Measurements from ENCODE around the gene MAST4. TPM values are rescaled to one million over a fixed set of nuclear protein-coding genes. Genes with fewer than 3 reads are reported as not detected.

MAST4 gene
- total and polyA plus RNA-seq, 2 donors (not counting 1 experiment from before 2014, with no cell fraction given): 2.5 to 57.1 TPM

GRCh38 chr5:67093279-67093678 lies 497.1 kb downstream of the MAST4 start:
- no CpG with 5 or more reads among the region's 1 CpG for WGBS (ENCODE audit: insufficient coverage)
- no peaks in the 10 kb centered on the region for H3K79me2 ChIP-seq (ENCODE audit: control insufficient read depth, insufficient read depth, low read length)
- no peak overlapping the region for H3K27ac ChIP-seq (ENCODE audit: low read length in 2 of 2)
- Mint-ChIP-seq H3K27ac (no peak overlapping the region), H3K4me1 (no peaks in the 10 kb centered on the region), H3K4me3 (no peak overlapping the region), H3K27me3 (no peaks in the 10 kb centered on the region), H3K9me3 (ENCODE audit: insufficient read depth) (no peaks in the 10 kb centered on the region)
- H3K36me3 ChIP-seq (replicated peaks in 1 of 2; ENCODE audit: control extremely low read depth in 1 of 2, control insufficient read depth in 1 of 2, extremely low read depth in 1 of 2, insufficient read depth in 2 of 2, low read length in 1 of 2): no peaks in the 10 kb centered on the region
- no peaks in the 10 kb centered on the region for H4K20me1 ChIP-seq (ENCODE audit: control insufficient read depth, insufficient read depth, low read length, poor library complexity, severe bottlenecking)
- no peaks in the 10 kb centered on the region for H3K4me1 ChIP-seq (ENCODE audit: control insufficient read depth in 2 of 2, insufficient read depth in 2 of 2, low read length in 2 of 2)
- no peak overlapping the region for H3K4me3 ChIP-seq (ENCODE audit: control extremely low read depth in 1 of 5, extremely low read depth in 1 of 5, insufficient read depth in 1 of 5, low read depth in 2 of 5, low read length in 4 of 5)
- H3K9me3 ChIP-seq (ENCODE audit: control extremely low read depth in 1 of 3, control insufficient read depth in 2 of 3, insufficient read depth in 1 of 3, low read length in 2 of 3): no peaks in the 10 kb centered on the region
- intact Hi-C loops (cut with micrococcal nuclease): no loop called here
- H3K4me2 ChIP-seq (replicated peaks; ENCODE audit: low read depth, low read length, poor library complexity, severe bottlenecking): no peak overlapping the region
- DNase-seq (no peak), ATAC-seq (ENCODE audit: low read depth) (no peak)
- H3K27me3 ChIP-seq (replicated peaks in 1 of 4; ENCODE audit: control extremely low read depth in 1 of 4, control insufficient read depth in 3 of 4, insufficient read depth in 4 of 4, low read length in 3 of 4): no peaks in the 10 kb centered on the region
- H2AFZ ChIP-seq (ENCODE audit: insufficient read depth, low read depth, low read length, poor library complexity, severe bottlenecking): no peak overlapping the region
- no peak for TF ChIP-seq EZH2 (IDR thresholded peaks at IDR 0.05; ENCODE audit: borderline replicate concordance, insufficient read depth, low read depth, low read length, poor library complexity, severe bottlenecking)
- TF ChIP-seq, protein P1, sequence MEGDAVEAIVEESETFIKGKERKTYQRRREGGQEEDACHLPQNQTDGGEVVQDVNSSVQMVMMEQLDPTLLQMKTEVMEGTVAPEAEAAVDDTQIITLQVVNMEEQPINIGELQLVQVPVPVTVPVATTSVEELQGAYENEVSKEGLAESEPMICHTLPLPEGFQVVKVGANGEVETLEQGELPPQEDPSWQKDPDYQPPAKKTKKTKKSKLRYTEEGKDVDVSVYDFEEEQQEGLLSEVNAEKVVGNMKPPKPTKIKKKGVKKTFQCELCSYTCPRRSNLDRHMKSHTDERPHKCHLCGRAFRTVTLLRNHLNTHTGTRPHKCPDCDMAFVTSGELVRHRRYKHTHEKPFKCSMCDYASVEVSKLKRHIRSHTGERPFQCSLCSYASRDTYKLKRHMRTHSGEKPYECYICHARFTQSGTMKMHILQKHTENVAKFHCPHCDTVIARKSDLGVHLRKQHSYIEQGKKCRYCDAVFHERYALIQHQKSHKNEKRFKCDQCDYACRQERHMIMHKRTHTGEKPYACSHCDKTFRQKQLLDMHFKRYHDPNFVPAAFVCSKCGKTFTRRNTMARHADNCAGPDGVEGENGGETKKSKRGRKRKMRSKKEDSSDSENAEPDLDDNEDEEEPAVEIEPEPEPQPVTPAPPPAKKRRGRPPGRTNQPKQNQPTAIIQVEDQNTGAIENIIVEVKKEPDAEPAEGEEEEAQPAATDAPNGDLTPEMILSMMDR (IDR thresholded peaks at IDR 0.05): no peak
- H3K9ac ChIP-seq (ENCODE audit: low read length): no peak overlapping the region
- ChIA-PET POLR2A (no interaction called here), CTCF (no interaction called here)

DNA sequence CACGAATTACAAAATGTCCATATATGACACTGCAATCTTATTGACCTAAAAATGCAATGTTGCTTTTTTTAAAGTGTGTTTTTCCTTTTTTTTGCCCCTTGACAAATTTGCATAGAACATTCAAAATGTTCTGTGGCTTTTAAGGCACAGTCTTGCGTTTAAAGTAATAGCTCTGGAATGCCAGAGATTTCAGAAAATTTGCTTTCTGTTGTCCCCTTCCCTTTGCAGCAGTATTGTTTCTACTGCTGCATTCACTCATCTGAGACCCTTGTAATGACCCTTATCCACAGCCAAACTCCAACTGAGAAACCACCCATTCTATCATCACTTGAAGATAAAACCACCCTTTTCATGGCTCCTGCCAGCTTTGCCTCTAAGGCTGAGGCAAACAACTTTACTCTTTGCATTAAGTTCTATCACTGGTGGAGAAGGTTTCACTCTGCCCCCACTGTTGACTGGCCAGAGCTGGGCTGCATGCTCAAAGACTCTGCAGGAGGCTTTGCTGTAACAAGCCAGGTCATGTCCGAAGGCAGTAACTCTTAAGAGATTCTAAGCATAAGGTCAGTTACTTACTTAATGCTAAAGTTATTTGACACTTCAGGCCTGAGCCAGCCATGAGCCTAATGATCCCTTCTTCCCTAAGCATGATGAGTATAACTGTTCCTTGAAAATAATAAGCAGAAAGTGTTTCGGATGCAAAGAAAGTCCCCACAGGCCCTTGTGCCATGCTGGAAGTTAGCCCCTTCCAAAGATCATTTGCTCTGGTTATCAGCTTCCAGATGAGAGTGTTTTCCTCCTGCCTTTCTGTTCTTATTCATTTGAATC lies 498.5 kb downstream of the MAST4 start:
- no peak overlapping the region for H3K4me2 ChIP-seq (replicated peaks; ENCODE audit: low read depth, low read length, poor library complexity, severe bottlenecking)

More for the DNA sequence above, 498.5 kb downstream of the MAST4 start:
- TF ChIP-seq, protein P1 (IDR thresholded peaks at IDR 0.05): no peak
- TF ChIP-seq EZH2 (IDR thresholded peaks at IDR 0.05; ENCODE audit: borderline replicate concordance, insufficient read depth, low read depth, low read length, poor library complexity, severe bottlenecking): no peak
- Mint-ChIP-seq H3K27me3 (no peaks in the 10 kb centered on the region), H3K4me3 (no peak overlapping the region), H3K27ac (no peak overlapping the region), H3K4me1 (no peaks in the 10 kb centered on the region), H3K9me3 (ENCODE audit: insufficient read depth) (no peaks in the 10 kb centered on the region)
- intact Hi-C loops (cut with micrococcal nuclease): no loop called here
- Histone ChIP-seq H3K27ac (ENCODE audit: low read length in 2 of 2) (no peak overlapping the region), H2AFZ (ENCODE audit: insufficient read depth, low read depth, low read length, poor library complexity, severe bottlenecking) (no peak overlapping the region), H4K20me1 (ENCODE audit: control insufficient read depth, insufficient read depth, low read length, poor library complexity, severe bottlenecking) (no peaks in the 10 kb centered on the region), H3K36me3 (replicated peaks in 1 of 2; ENCODE audit: control extremely low read depth in 1 of 2, control insufficient read depth in 1 of 2, extremely low read depth in 1 of 2, insufficient read depth in 2 of 2, low read length in 1 of 2) (no peaks in the 10 kb centered on the region), H3K4me3 (ENCODE audit: control extremely low read depth in 1 of 5, extremely low read depth in 1 of 5, insufficient read depth in 1 of 5, low read depth in 2 of 5, low read length in 4 of 5) (no peak overlapping the region), H3K9me3 (ENCODE audit: control extremely low read depth in 1 of 3, control insufficient read depth in 2 of 3, insufficient read depth in 1 of 3, low read length in 2 of 3) (no peaks in the 10 kb centered on the region), H3K27me3 (replicated peaks in 1 of 4; ENCODE audit: control extremely low read depth in 1 of 4, control insufficient read depth in 3 of 4, insufficient read depth in 4 of 4, low read length in 3 of 4) (no peaks in the 10 kb centered on the region), H3K4me1 (ENCODE audit: control insufficient read depth in 2 of 2, insufficient read depth in 2 of 2, low read length in 2 of 2) (no peaks in the 10 kb centered on the region), H3K9ac (ENCODE audit: low read length) (no peak overlapping the region), H3K79me2 (ENCODE audit: control insufficient read depth, insufficient read depth, low read length) (no peaks in the 10 kb centered on the region)
- no peak for DNase-seq
- WGBS (ENCODE audit: insufficient coverage): 100% methylated on average over 3 of the region's 4 CpGs
- POLR2A ChIA-PET: no interaction called here
- ATAC-seq (ENCODE audit: low read depth): no peak
- CTCF ChIA-PET: no interaction called here

Data from B cell (primary cell).